OCI-LY1 (cell line): ENCODE measurements around the gene USP22.

Experiments
- CTCF ChIP-seq: fragments of 200-600 bp; sonication (generic), shearing (Covaris generic); IDR thresholded peaks from 2 replicates; pipeline ENCODE4 v1.5.1; 2017; ENCODE audit warnings: mild to moderate bottlenecking, antibody characterized with exemption, low read length, moderate library complexity, mixed read lengths
- EZH2 ChIP-seq: fragments of 200-600 bp; sonication (generic), shearing (Covaris generic); IDR thresholded peaks from 2 replicates; pipeline ENCODE4 v1.8.0; 2017; ENCODE audit warnings: borderline replicate concordance, mixed run types, mild to moderate bottlenecking, antibody characterized with exemption, low read length, moderate library complexity, mixed read lengths

GRCh38 chr17:21075739-21076085, 32.9 kb upstream of the USP22 start:
- no peak for TF ChIP-seq CTCF
- no peak for TF ChIP-seq EZH2
